SH-SY5Y (cell line): ENCODE results near the gene BAIAP3.

Experiments used
- GATA2 ChIP-seq: IDR thresholded peaks from 2 replicates; pipeline ENCODE4 v1.6.1; 2011; ENCODE audit warnings: mild to moderate bottlenecking, low read depth, low read length
- GATA3 ChIP-seq: IDR thresholded peaks from 2 replicates; pipeline ENCODE4 v1.6.1; 2011; ENCODE audit warnings: low read depth, mild to moderate bottlenecking, low read length, moderate library complexity

- TF ChIP-seq GATA2 (no peak), GATA3 (no peak)
These were observed 24.6 kb downstream of the BAIAP3 start for GRCh38 chr16:1357906-1358566.
